ENCODE measurements around the gene CHST2. TPM values are rescaled to one million over a fixed set of nuclear protein-coding genes. Genes with fewer than 3 reads are reported as not detected.

Gene CHST2
- total and polyA plus RNA-seq, 8 donors = 0.39 to 2.2 (median 0.74) TPM

- H3K27ac ChIP-seq = no peak overlapping the region
- 79 to 90% methylated on average over 7 of the region's 7 CpGs for WGBS, 2 donors
- H3K27me3 ChIP-seq = peaks cover 0 to 7% (median 0%) of the 10 kb centered on the region in 4 donors
- H3K4me3 ChIP-seq = no peak overlapping the region
- FAIRE-seq = no peak
- intact Hi-C loops (cut with DNase I) = no loop called here
- DNase-seq = no peak
- H3K9me3 ChIP-seq = no peaks in the 10 kb centered on the region
- H3K4me1 ChIP-seq = peaks cover 0 to 7% (median 4%) of the 10 kb centered on the region in 3 donors
- no peak for ATAC-seq
- no peak for TF ChIP-seq CTCF (IDR thresholded peaks at IDR 0.05)
- H3K36me3 ChIP-seq = no peaks in the 10 kb centered on the region
Observed at GRCh38 chr3:143123353-143123984, 3.9 kb downstream of the CHST2 start.

- no peak overlapping the region for H3K27ac ChIP-seq
- ATAC-seq (peak in 2 of 4 donors; percentile 9 to 43), DNase-seq (no peak), FAIRE-seq (no peak)
- no peaks in the 10 kb centered on the region for H3K9me3 ChIP-seq
- H3K4me1 ChIP-seq = peaks cover 0 to 7% (median 4%) of the 10 kb centered on the region in 3 donors
- no peaks in the 10 kb centered on the region for H3K27me3 ChIP-seq
- no peak overlapping the region for H3K4me3 ChIP-seq
- 14 to 15% methylated on average over 9 of the region's 9 CpGs for WGBS, 2 donors
- intact Hi-C loops (cut with DNase I) = no loop called here
- TF ChIP-seq CTCF (IDR thresholded peaks at IDR 0.05) = no peak
- no peaks in the 10 kb centered on the region for H3K36me3 ChIP-seq
Observed at GRCh38 chr3:143124601-143125520, 5.3 kb downstream of the CHST2 start.

- intact Hi-C loops (cut with DNase I) = no loop called here
- ATAC-seq = no peak
- Histone ChIP-seq H3K4me3 (no peak overlapping the region), H3K27ac (no peak overlapping the region), H3K4me1 (peaks cover 0 to 7% (median 4%) of the 10 kb centered on the region in 3 donors), H3K9me3 (no peaks in the 10 kb centered on the region), H3K36me3 (no peaks in the 10 kb centered on the region), H3K27me3 (no peaks in the 10 kb centered on the region)
- TF ChIP-seq CTCF (IDR thresholded peaks at IDR 0.05) = no peak
- no peak for DNase-seq
- WGBS, 2 donors = 90 to 92% methylated on average over 3 of the region's 3 CpGs
- no peak for FAIRE-seq
Observed at GRCh38 chr3:143127801-143128200, 8.2 kb downstream of the CHST2 start.

- Histone ChIP-seq H3K4me1 (peaks cover 0 to 7% (median 4%) of the 10 kb centered on the region in 3 donors), H3K4me3 (no peak overlapping the region), H3K9me3 (no peaks in the 10 kb centered on the region), H3K27ac (no peak overlapping the region), H3K36me3 (no peaks in the 10 kb centered on the region), H3K27me3 (no peaks in the 10 kb centered on the region)
- FAIRE-seq (no peak), DNase-seq (no peak), ATAC-seq (no peak)
- intact Hi-C loops (cut with DNase I) = no loop called here
- 52 to 56% methylated on average over 5 of the region's 5 CpGs for WGBS, 2 donors
- no peak for TF ChIP-seq CTCF (IDR thresholded peaks at IDR 0.05)
Observed at GRCh38 chr3:143128227-143128955, 8.8 kb downstream of the CHST2 start.
